Fibroblast of skin of right quadriceps (primary cell): ENCODE measurements around the gene PSMD13.

Experiments used
- DNase-seq: peaks from one replicate; pipeline ENCODE4 v3.0.0-alpha.2; 2013

PSMD13 gene

DNA sequence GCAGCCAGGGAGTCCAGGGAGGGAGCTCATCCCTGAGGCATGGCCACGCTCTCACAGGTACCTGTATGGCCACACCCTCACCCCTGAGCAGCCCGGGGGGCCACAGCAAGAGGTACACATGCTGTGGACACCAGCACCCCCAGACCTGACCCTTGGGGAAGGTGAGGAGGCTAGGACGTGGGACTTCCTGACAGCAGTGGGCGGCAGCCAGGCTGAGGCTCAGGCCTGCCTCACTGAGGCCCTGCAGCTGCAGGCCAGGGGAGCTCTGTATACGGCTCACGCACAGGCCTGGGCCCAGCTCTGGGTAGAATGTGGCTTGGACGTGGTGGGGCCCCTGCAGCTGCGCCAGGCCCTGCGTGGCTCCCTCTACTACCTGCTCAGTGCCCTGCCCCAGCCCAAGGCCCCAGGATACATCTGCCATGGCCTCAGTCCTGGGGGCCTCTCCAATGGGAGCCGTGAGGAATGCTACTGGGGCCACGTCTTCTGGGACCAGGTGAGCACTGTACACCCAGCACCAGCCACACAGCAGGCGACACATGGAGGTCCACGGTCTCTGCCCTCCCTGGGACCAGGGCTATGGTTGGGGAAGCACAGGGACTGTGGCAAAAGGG is 54.0 kb downstream of the PSMD13 start:
- DNase-seq = no peak

DNA sequence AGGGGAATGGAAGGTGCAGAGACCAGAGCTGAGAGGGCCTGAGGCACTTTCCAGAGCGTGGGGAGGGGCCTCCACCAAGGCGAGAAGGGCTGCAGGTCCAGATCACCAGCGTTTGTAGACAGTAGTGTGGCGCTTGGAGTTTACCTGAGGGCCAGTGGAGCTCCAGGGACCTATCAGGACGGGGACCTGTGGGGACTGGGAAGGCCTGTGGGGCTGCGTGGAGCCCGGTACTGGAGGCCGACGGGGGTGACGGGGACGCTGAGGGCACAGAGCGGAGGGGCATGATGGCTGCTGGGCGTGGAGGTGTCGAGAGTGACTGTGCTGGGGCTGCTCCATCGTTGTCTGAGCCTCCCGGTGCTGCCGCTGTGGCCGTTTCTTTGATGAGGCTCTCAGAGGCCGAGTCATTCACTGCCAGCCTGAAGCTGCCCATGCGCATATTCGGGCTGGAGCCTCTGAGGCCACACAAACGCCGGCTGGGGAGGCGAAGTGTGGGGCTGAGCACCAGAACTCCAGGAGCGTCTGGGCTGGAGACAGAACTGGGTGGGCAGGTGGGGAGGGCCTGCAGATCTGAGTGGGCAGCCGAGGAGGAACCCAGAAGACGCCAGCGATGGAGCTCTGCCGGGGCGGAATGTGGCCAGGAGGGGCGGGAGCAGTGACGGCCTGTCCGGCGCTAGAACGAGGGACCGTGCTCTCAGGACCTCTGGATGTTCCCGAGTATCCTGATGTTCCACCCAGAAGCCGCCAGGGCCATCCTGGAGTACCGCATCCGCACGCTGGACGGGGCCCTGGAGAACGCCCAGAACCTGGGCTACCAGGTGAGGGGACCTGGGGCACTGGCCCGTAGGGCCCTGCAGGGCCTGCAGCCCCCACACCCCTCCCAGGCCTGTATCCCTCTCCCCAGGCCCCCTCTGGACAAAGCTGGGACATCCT is 54.8 kb downstream of the PSMD13 start:
- DNase-seq = no peak

DNA sequence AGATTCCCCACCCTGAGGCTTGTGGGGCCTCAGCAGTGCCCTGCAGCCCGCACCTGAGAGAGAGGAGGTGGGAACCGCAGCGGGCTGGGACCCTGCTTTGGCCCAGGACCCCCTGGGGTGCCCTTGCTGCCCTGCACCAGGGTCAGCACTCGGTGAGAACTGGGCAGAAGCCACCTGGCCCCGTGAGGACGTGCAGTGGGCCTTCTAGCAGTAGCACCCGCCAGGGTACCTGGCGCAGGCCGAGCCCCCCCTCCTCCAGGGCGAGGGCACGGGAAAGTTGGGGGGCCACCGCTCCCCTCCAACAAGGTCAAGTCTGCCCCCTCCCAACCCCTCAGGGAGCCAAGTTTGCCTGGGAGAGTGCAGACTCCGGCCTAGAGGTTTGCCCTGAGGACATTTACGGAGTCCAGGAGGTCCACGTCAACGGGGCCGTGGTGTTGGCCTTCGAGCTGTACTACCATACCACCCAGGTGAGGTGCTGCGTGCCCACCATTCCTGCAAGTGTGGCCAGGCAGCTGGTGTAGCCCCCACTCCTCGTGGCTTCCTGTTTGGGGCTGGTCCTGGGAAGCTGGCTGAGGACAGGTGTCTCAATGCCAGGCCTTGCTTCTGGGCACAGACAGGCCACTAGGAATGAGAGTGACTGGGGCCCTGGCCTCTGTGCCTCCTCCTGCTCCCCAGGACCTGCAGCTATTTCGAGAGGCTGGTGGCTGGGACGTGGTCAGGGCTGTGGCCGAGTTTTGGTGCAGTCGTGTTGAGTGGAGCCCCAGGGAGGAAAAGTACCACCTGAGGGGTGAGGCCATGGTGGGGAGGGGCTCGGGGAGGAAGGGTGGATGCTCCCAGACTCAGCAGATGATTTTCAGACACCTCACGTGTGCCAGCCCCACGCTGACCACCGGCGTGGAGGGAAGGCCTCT is 55.7 kb downstream of the PSMD13 start:
- no peak for DNase-seq

DNA sequence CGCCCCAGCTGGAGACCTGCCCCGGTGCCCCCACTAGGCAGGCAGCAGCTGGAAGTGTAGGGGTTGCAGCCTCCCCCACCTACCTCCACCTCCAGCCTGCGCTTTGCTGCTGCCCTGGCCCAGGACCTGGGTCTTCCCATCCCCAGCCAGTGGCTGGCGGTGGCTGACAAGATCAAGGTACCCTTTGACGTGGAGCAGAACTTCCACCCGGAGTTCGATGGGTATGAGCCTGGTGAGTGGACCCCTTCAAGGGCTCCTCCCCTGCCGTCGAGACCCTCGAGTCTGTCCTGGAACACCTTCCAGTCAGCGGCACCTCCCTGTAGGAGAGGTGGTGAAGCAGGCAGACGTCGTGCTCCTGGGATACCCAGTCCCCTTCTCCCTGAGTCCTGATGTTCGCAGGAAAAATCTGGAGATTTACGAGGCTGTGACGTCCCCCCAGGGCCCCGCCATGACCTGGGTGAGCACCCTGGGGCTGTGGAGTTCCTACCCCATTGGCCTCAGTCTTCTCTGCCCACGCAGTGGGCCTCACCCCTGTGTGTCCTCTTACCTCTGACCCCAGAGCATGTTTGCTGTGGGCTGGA is 56.6 kb downstream of the PSMD13 start:
- DNase-seq = no peak

DNA sequence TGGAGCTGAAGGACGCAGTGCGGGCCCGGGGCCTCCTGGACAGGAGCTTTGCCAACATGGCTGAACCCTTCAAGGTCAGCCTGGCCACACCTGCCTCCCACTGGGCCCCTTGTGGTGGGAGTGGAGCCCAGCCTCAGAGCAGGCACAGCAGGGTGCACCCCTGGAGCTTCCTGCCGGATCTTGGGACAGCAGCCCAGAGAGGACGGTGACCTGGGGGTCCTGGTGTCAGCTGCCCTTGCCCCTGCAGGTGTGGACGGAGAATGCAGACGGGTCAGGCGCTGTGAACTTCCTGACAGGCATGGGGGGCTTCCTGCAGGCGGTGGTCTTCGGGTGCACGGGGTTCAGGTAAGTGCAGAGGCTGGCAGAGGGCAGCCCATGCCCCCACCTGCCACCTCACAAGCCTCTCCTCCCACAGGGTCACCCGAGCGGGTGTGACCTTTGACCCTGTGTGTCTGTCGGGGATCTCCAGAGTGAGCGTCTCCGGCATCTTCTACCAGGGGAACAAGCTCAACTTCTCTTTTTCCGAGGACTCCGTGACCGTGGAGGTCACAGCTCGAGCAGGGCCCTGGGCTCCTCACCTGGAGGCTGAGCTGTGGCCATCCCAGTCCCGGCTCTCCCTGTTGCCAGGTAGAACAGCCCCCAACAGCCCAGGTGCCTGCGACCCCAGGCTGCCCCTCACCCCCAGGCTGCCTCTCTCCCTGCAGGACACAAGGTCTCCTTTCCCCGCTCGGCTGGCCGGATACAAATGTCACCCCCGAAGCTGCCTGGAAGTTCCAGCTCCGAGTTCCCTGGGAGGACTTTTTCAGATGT is 57.3 kb downstream of the PSMD13 start:
- DNase-seq = no peak

DNA sequence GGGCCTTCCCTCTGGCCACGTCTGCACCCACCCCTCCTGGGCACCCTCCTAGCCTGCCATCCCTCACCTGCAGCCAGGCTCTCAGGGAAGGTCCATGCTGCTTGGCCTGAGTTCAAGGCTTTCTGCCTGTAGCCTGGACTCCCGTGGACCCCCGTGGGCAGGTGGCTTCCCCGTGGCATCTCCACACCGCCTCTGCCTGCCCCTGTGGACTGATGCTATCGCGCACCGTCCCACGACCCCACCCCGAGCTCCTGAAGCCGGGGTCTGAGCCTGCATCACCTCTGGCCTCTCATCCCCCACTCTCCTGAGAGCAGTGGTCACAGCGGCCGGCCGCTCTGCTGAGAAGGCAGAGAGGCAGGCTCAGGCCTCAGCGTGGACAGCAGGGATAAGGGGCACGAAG is 58.0 kb downstream of the PSMD13 start:
- no peak for DNase-seq

DNA sequence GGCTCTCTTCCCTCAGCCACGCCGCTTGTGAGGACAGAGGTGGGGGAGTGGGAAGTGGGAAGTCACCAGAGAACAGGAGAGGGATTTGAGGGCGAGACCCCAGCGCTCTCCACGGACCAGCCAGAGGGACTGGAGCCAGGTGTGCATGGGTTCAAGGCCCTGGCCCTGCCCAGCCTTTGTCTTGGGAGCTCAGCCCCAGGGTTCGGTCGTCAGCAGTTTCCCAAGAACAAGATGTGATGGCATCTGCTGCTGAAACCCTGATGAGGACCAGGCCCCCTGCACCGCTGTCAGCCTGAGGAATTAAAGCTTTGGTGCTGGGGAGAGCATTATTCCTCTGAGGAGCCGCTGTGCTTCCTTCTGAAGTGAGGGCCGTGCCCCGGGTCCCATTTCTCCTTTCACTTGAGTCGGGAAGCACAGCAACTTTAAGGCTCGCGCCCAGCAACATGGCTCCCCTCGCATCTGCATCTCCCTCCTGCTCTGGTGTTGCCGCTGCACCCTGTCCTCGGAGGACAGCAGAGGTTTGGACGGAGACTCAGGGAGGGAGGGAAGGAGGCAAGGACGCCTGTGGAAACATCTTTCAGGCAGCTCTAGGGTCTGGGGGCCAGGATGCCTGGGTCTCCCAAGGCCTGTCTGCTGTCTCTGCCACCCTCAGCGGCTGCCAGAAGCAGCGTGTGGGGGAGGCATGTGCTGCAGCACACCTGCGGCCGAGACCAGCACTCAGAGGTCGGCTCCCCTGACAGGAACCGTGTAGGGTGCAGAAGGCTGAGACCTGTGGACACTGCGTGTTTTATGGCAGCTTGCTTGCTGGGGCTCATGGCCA is 58.8 kb downstream of the PSMD13 start:
- DNase-seq = no peak

DNA sequence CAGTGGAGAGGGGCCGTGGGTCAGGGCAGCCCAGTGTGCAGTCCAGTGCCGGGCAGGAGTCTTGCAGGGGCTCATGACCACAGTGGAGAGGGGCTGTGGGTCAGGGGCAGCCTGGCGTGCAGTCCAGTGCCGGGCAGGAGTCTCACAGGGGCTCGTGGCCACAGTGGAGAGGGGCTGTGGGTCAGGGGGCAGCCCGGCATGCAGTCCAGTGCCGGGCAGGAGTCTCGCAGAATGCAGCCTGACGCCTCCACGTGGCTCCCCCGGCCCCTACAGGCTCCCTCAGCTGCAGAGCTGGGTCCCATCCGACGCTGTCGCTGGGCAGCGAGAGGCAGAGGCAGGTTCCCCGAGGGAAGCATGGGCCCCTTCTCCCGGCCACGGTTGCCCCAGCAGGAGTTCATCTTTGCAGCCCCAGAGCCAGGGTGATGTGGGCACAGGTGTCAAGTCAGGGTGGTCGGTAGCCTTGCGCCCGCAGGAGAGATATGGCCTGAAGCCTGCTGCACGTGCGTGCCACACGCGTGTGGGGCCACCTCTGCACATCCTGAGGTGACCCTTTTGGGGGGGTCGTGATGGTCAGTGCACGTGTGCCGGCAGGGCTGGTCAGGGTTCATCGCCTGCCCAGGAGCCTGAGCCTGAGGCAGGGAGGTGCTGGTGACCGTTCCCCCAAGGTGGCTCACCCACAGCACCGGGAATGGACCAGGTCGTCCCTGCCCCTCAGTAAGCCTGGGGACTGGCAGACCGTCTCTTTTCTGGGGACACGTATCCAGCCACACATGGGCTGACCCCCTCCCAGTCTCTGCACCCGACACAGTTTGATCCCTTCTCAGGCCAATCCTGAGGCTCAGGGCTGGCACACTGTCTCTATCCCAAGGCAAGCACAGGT is 59.6 kb downstream of the PSMD13 start:
- DNase-seq = no peak

DNA sequence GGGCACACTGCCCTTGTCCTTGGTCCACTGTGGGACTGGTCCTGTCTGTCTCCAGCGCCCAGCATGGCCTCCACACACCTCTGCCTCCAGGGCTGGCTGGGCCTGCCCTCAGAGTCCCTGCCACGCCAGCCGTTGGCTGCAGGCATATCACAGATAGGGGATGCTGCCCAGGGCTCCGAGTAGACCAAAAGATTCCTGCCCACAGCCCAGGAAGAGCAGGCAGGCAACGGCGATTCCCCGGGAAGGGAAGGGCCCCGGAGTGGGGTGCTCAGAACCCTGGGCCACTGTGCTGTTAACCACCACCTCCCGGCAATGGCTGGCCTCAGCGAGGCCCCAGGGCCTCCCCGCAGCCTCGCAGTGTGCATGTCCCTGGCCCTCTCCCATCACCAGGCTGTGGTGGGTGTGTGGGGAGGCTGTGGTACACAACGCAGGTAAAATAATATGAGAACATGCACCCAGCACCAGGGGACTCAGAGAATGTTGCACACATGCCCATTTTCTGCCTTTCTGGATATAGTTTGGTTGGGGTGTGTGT is 60.3 kb downstream of the PSMD13 start:
- no peak for DNase-seq

DNA sequence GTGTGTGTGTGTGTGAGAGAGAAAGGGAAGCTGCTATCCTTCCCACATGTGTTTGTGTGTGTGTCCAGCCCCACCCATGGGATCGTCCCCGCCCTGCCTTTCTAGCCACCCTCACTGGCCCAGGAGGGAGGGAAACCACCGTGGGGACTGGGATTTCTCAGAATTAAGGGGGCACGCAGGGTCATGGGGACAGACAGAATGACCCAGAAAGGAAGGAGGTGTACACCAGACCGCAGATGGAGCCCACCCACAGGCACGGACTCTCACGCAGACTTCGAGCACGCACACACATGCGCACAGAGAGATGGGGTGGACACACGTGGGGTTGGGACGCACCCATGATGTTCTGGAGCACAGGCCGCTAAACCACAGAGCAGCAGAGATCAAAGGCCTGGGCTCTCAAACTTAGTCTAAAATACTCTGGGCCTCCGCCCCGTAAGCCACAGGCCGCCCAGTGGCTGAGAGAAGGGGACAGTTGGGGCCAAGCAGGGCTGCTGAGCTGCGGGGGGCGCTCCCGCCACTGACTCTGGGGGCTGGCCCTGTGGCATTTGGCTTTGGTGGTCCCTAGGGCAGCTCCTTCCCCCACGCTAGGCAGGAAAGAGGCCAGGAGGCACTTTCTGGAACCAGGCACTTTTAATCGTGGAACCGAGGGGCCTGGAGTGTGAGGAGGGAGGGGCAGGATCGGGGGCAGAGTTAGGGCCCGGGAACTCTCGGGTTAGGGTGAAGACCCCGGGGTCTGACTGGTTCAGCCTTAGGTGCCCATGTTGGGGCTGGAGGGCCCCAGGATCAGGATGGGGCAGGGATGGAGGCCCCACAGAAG is 61.0 kb downstream of the PSMD13 start:
- no peak for DNase-seq

DNA sequence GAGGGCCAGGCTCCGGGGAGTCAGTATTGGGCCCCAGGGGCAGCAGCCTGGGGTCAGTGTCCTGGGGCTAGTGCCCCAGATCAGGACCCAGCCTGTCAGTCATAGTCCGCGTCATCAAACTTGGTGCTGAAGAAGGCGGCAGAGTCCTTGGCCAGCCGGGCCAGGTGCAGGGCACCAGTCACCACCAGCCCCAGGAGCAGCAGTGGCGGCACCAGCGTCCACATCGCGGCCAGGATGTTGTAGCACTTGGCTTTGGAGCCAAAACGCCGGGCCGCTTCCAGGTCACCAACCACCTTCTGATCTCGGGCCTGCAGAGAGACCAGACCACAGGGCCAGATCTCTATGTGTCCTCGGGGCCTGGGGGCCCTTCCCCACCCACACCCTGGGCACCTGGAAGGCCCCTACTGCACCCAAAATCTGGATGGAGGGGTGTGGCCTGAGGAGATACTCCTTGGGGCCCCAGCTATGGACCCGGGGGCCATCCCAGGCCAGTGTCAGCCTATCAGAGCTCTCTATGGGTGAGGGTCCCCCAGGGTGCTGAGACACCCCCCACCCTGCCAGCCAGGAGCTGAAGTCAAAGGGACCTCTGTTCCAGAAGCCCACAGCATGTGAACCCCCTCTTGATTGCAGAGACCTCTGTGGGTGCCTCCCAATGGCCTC is 61.8 kb downstream of the PSMD13 start:
- no peak for DNase-seq

DNA sequence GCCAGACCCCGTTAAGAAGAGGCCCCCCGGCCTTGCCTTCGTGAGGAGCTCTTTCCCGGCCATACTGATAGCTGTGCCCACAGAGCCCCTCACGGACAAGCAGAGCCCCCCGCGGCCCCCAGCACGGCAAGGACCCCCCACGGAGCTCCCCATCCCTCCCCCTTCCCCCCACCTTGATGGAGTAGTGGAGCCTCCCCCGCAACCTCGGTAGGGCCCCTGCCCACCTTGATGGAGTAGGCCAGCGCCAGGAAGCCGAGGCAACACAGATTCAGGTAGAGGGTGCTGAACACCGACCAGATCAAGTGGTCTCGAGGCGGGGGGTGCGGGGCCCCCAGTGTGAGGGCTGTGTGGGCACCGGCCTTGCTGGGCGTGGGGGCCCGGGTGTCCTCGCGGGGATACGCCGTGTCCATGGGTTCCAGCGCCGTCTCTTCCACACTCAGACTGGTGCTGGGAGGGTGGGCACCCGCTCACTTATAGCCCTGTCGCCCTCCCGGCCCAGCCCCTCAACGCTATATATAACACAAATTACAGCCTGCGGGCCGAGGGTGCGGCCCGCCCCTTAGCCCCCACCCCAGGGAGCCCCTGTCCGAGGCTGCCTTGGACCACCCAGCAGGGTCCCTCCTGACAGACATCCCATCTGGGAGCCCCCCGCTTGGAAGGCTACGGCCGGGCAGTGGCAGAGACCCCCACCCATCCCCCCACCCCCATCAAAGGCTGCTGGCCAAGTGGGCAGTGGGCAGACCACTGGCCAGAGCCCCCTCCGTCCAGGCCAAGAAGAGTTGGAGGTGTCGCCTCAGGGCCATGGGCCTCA is 62.5 kb downstream of the PSMD13 start, which contains the start of gene IFITM5:
Gene IFITM5 (minus strand): TSS at position 446 of the 811 bp plus-strand sequence. CDS start 36 bp downstream, at position 410.
- DNase-seq = no peak

DNA sequence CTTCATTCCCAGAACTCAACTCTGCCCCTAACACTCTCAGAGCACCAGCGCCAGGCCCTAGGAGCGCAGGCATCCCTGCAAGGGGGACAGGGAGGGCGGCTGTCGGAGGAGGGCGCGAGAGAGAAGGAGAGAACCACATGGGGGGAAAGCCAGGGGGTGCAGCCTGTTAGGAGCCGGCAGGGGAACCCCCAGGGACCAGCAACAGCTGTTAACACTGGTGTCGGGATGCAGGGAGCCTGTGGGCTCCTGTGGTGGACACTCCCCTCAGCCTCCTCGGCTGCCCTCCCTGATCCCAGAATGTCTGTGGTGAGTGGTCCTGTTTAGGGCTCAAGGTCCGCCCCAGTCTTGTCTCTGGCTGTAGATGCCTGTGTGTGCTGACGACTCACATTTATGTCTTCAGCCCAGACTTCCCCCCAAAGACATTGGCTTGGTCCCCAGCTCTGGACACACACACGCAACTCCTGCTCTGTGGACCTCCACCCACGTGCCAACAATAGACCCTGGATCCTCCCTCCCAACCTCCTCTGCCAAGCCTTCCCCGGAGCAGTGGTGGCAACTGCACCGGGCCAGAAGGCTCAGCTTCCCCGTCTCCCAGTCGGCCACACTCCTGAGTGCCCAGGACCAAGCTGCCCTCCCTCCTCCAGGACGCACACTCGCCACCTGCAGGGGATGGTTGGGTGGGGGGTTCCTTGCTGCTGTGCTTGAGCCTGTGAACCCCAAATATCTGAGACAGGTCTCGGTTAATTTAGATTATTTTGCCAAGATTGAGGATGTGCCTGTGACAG is 63.4 kb downstream of the PSMD13 start:
- DNase-seq = no peak
